PC-9 (cell line): Measurements from ENCODE around the gene TMEM89. TPM values are rescaled to one million over a fixed set of nuclear protein-coding genes. Genes with fewer than 3 reads are reported as not detected.

Source experiments
- BruUV-seq: library from RNA; stranded (reverse); fragments of 400-500 nt; replicated peaks from 2 replicates; lab custom pipeline; 2021; lab: Mats Ljungman, UMichigan
- CTCF ChIA-PET: fragments of 300-600 bp; sonication (Branson Sonifier 250); formaldehyde crosslinking; loops from one replicate; lab custom pipeline; 2022; ENCODE audit warnings: antibody characterized with exemption; lab: Charles Lee
- POLR2A ChIA-PET: fragments of 300-600 bp; sonication (Branson Sonifier 250); formaldehyde crosslinking; loops from one replicate; lab custom pipeline; 2022; ENCODE audit warnings: antibody characterized with exemption; ENCODE audit not compliant: unreplicated experiment; lab: Charles Lee
- DNase-seq, 2 experiments: peaks; one replicate each; pipeline versions ENCODE4 v3.0.0 to v3.0.0-alpha.2; 2015 to 2022; ENCODE audit warnings: mixed read lengths in 1 of 2
- H2AFZ ChIP-seq: fragments of 200-600 bp; sonication (generic); 2 replicates; pipeline ENCODE4 v1.8.1; 2017; ENCODE audit warnings: antibody characterized with exemption
- H3F3A ChIP-seq: fragments of 200-600 bp; sonication (generic); 2 replicates; pipeline ENCODE4 v1.8.1; 2017; ENCODE audit warnings: antibody characterized with exemption, mild to moderate bottlenecking, low read depth; ENCODE audit not compliant: insufficient read depth
- H3K27ac ChIP-seq: fragments of 200-600 bp; sonication (generic); 2 replicates; pipeline ENCODE4 v1.6.1; 2016; ENCODE audit warnings: mixed run types
- H3K27me3 ChIP-seq: fragments of 200-600 bp; sonication (generic); 2 replicates; pipeline ENCODE4 v1.6.1; 2016; ENCODE audit warnings: low read depth, mixed run types; ENCODE audit not compliant: insufficient read depth
- H3K36me3 ChIP-seq: fragments of 200-600 bp; sonication (generic); 2 replicates; pipeline ENCODE4 v1.6.1; 2016; ENCODE audit warnings: low read depth, mixed run types
- H3K4me1 ChIP-seq: fragments of 200-600 bp; sonication (generic); replicated peaks from 2 replicates; pipeline ENCODE4 v1.6.1; 2016; ENCODE audit warnings: mixed run types; ENCODE audit not compliant: insufficient read depth
- H3K4me2 ChIP-seq: fragments of 200-600 bp; sonication (generic); 2 replicates; pipeline ENCODE4 v1.6.1; 2017; ENCODE audit warnings: mixed run types
- H3K4me3 ChIP-seq: fragments of 200-600 bp; sonication (generic); 2 replicates; pipeline ENCODE4 v1.6.1; 2016; ENCODE audit warnings: mixed run types
- H3K79me2 ChIP-seq: fragments of 200-600 bp; sonication (generic); 2 replicates; pipeline ENCODE4 v1.6.1; 2017; ENCODE audit warnings: low read depth, mixed run types
- H3K9me2 ChIP-seq: fragments of 200-600 bp; sonication (generic); 2 replicates; pipeline ENCODE4 v1.8.1; 2017; ENCODE audit warnings: mild to moderate bottlenecking; ENCODE audit not compliant: insufficient read depth
- H3K9me3 ChIP-seq: fragments of 200-600 bp; sonication (generic); 2 replicates; pipeline ENCODE4 v1.8.1; 2016; ENCODE audit warnings: low read depth; ENCODE audit not compliant: insufficient read depth
- H4K20me1 ChIP-seq: fragments of 200-600 bp; sonication (generic); 2 replicates; pipeline ENCODE4 v1.8.1; 2017; ENCODE audit not compliant: insufficient read depth
- CTCF ChIP-seq: fragments of 200-600 bp; sonication (generic); conservative IDR thresholded peaks from 2 replicates; pipeline ENCODE4 v1.6.1; 2017; ENCODE audit warnings: mixed run types, antibody characterized with exemption, mild to moderate bottlenecking, moderate library complexity
- EZH2 ChIP-seq: fragments of 200-600 bp; sonication (generic); IDR thresholded peaks from 2 replicates; pipeline ENCODE4 v1.8.0; 2017; ENCODE audit warnings: antibody characterized with exemption, low read depth
- intact Hi-C: fragments of 100-400 bp; cut with micrococcal nuclease; formaldehyde crosslinking; loops from one replicate; pipeline ENCODE4 v1.10.0; 2022; ENCODE audit not compliant: unreplicated experiment
- total RNA-seq: library from RNA; stranded (reverse); gene quantifications from 2 replicates; pipeline ENCODE4 v1.2.3, GENCODE V29; 2021

TMEM89 gene
- total RNA-seq, 1 experiment from 2014 or later = not detected

GRCh38 chr3:48612309-48612708 is 9.3 kb downstream of the TMEM89 start:
- H3K4me2 ChIP-seq = no peak overlapping the region
- TF ChIP-seq CTCF (no peak), EZH2 (no peak)
- ChIA-PET CTCF (no interaction called here), POLR2A (no interaction called here)
- H4K20me1 ChIP-seq = no peaks in the 10 kb centered on the region
- intact Hi-C loops = no loop called here
- no peaks in the 10 kb centered on the region for H3K27me3 ChIP-seq
- H3K27ac ChIP-seq = no peak overlapping the region
- BruUV-seq = no TSS peak
- peaks cover 19% of the 10 kb centered on the region for H3F3A ChIP-seq
- no peak overlapping the region for H3K4me3 ChIP-seq
- peaks cover 28% of the 10 kb centered on the region for H3K4me1 ChIP-seq
- peaks cover 13% of the 10 kb centered on the region for H3K9me3 ChIP-seq
- DNase-seq = no peak
- H2AFZ ChIP-seq = no peak overlapping the region
- H3K36me3 ChIP-seq = 0 out of 2 replicates have a peak, but pooled peaks cover 3% of the 10 kb centered on the region
- no peaks in the 10 kb centered on the region for H3K9me2 ChIP-seq
- H3K79me2 ChIP-seq = peaks cover 19% of the 10 kb centered on the region

- BruUV-seq = no TSS peak
- peaks cover 19% of the 10 kb centered on the region for H3K79me2 ChIP-seq
- H3K9me2 ChIP-seq = no peaks in the 10 kb centered on the region
- peak within 1 kb of the TSS; percentile 54 for H3K27ac ChIP-seq
- no peaks in the 10 kb centered on the region for H3K9me3 ChIP-seq
- CTCF ChIA-PET = interaction anchor here (0.6 kb wide), 1 partner anchor 1144 kb away, joined by 3 read pairs; no protein-coding TSS in a partner anchor
- no peaks in the 10 kb centered on the region for H3K27me3 ChIP-seq
- H3F3A ChIP-seq = peaks cover 16% of the 10 kb centered on the region
- H2AFZ ChIP-seq = peak within 1 kb of the TSS; percentile 88
- peak; percentile 79 to 93 for DNase-seq
- intact Hi-C loops = loop anchor here (1.0 to 2.0 kb wide), 3 partner anchors 11 to 44 kb away; partner anchors contain the start of gene SLC26A6
- H4K20me1 ChIP-seq = no peaks in the 10 kb centered on the region
- POLR2A ChIA-PET = no interaction called here
- peak within 1 kb of the TSS; percentile 85 for H3K4me2 ChIP-seq
- peaks cover 22% of the 10 kb centered on the region for H3K4me1 ChIP-seq
- peak within 1 kb of the TSS; percentile 65 for H3K4me3 ChIP-seq
- 0 out of 2 replicates have a peak, but pooled peaks cover 3% of the 10 kb centered on the region for H3K36me3 ChIP-seq
- TF ChIP-seq CTCF (peak; percentile 60; the same call in 1 of the 2 replicates), EZH2 (no peak)
Observed at GRCh38 chr3:48609088-48610005, 12.2 kb downstream of the TMEM89 start, which contains the start of gene UQCRC1. Gene UQCRC1, minus strand, starts transcription at chr3:48609646. Its CDS starts 26 bp downstream, at chr3:48609620.

GRCh38 chr3:48607519-48607918 is 14.1 kb downstream of the TMEM89 start:
- no peaks in the 10 kb centered on the region for H4K20me1 ChIP-seq
- TF ChIP-seq CTCF = no peak
- no peak for TF ChIP-seq EZH2
- peaks cover 11% of the 10 kb centered on the region for H3K4me1 ChIP-seq
- no peaks in the 10 kb centered on the region for H3K27me3 ChIP-seq
- H2AFZ ChIP-seq = no peak overlapping the region
- BruUV-seq = no TSS peak
- no peaks in the 10 kb centered on the region for H3K9me3 ChIP-seq
- peaks cover 3% of the 10 kb centered on the region; the same call in 1 of the 2 replicates for H3K36me3 ChIP-seq
- CTCF ChIA-PET = no interaction called here
- intact Hi-C loops = no loop called here
- H3K27ac ChIP-seq = no peak overlapping the region
- H3K9me2 ChIP-seq = no peaks in the 10 kb centered on the region
- peaks cover 5% of the 10 kb centered on the region; the same call in 1 of the 2 replicates for H3F3A ChIP-seq
- POLR2A ChIA-PET = interaction anchor here (0.7 kb wide), 1 partner anchor 20 kb away, joined by 3 read pairs; no protein-coding TSS in a partner anchor
- no peak for DNase-seq
- no peak overlapping the region for H3K4me3 ChIP-seq
- no peak overlapping the region; the same call in 1 of the 2 replicates for H3K4me2 ChIP-seq
- peaks cover 19% of the 10 kb centered on the region for H3K79me2 ChIP-seq
